ENCODE results near the gene TTC13.

TTC13 gene

DNA sequence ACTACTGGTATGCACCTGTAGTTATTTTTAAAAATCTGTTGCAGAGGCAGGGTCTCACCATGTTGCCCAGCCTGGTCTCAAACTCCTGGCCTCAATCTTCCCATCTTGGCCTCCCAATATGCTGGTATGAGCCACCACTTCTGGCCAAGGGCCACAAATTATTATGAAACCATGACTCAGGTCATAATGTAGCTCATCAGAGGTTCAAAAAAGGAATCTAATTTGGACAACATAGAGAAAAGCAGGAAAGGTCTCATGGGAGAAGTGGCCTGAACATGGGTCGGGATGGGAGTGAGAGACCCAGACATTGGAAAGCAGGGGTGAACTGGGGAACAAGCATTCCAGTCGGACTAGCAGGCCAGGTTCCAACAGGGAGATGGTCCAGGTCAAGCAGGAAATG is 65.2 kb downstream of the TTC13 start:
- Histone ChIP-seq H3K4me3 (ENCODE audit: insufficient read depth, low read depth, low read length) (no peak overlapping the region), H3K36me3 (ENCODE audit: control insufficient read depth, insufficient read depth, low read length) (no peaks in the 10 kb centered on the region), H3K27me3 (ENCODE audit: control insufficient read depth, insufficient read depth, low read length, poor library complexity, severe bottlenecking) (no peaks in the 10 kb centered on the region), H3K27ac (ENCODE audit: insufficient read depth, low read depth, low read length, poor library complexity, severe bottlenecking) (no peak overlapping the region), H3K9me3 (ENCODE audit: control insufficient read depth, low read length) (no peaks in the 10 kb centered on the region), H3K4me1 (ENCODE audit: control insufficient read depth, insufficient read depth, low read length) (no peaks in the 10 kb centered on the region)
- 90 to 93% methylated on average over 2 of the region's 2 CpGs for WGBS, 2 experiments

- no peaks in the 10 kb centered on the region for H3K36me3 ChIP-seq (ENCODE audit: control insufficient read depth, insufficient read depth, low read length)
- no peaks in the 10 kb centered on the region for H3K4me1 ChIP-seq (ENCODE audit: control insufficient read depth, insufficient read depth, low read length)
- H3K27me3 ChIP-seq (ENCODE audit: control insufficient read depth, insufficient read depth, low read length, poor library complexity, severe bottlenecking) = no peaks in the 10 kb centered on the region
- H3K27ac ChIP-seq (ENCODE audit: insufficient read depth, low read depth, low read length, poor library complexity, severe bottlenecking) = no peak overlapping the region
- H3K9me3 ChIP-seq (ENCODE audit: control insufficient read depth, low read length) = no peaks in the 10 kb centered on the region
- no peak overlapping the region for H3K4me3 ChIP-seq (ENCODE audit: insufficient read depth, low read depth, low read length)
These were observed 67.9 kb downstream of the TTC13 start for GRCh38 chr1:230910755-230911117.

GRCh38 chr1:230909974-230910754 is 68.5 kb downstream of the TTC13 start:
- Histone ChIP-seq H3K27me3 (ENCODE audit: control insufficient read depth, insufficient read depth, low read length, poor library complexity, severe bottlenecking) (no peaks in the 10 kb centered on the region), H3K4me1 (ENCODE audit: control insufficient read depth, insufficient read depth, low read length) (no peaks in the 10 kb centered on the region), H3K36me3 (ENCODE audit: control insufficient read depth, insufficient read depth, low read length) (no peaks in the 10 kb centered on the region), H3K27ac (ENCODE audit: insufficient read depth, low read depth, low read length, poor library complexity, severe bottlenecking) (no peak overlapping the region), H3K9me3 (ENCODE audit: control insufficient read depth, low read length) (no peaks in the 10 kb centered on the region), H3K4me3 (ENCODE audit: insufficient read depth, low read depth, low read length) (no peak overlapping the region)
- WGBS, 2 experiments = 94 to 95% methylated on average over 13 of the region's 13 CpGs

DNA sequence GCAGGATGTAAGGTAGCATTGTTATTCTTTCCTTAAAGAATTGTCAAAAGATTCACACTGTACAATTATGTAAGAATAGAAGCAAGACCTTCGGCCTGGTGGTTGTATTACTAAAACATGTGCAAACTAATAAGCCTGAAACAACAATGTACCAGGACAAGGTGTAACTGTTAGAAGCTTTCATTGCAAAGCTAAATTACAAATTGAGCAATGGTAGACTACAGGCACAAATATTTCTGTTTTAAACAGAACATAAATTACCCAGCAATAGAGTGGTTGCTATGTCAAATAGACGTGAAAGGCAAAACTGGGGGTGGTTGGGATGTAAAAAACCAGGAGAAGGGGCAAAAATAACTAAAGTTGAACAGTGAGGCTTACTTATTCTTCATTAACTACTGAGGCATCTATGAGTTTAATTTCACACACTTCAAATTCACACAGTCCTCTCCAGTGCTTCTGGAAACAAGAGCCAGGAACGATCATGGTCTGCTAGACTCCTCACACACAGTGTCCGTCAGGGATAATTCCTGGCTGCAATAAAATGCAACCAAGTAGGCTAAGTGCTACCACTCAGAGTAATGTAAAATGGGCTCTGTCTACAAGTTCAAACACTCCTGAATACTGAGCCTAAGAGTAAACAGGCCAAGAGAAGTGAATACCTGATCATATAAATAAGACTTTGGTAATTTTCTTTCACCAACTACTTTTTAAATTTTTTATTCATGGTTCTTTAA is 71.0 kb downstream of the TTC13 start:
- no peaks in the 10 kb centered on the region for H3K4me1 ChIP-seq (ENCODE audit: control insufficient read depth, insufficient read depth, low read length)
- H3K9me3 ChIP-seq (ENCODE audit: control insufficient read depth, low read length) = no peaks in the 10 kb centered on the region
- H3K36me3 ChIP-seq (ENCODE audit: control insufficient read depth, insufficient read depth, low read length) = no peaks in the 10 kb centered on the region
- H3K27me3 ChIP-seq (ENCODE audit: control insufficient read depth, insufficient read depth, low read length, poor library complexity, severe bottlenecking) = no peaks in the 10 kb centered on the region
- WGBS, 2 experiments = 93 to 96% methylated on average over 4 of the region's 4 CpGs
- no peak overlapping the region for H3K27ac ChIP-seq (ENCODE audit: insufficient read depth, low read depth, low read length, poor library complexity, severe bottlenecking)
- H3K4me3 ChIP-seq (ENCODE audit: insufficient read depth, low read depth, low read length) = no peak overlapping the region

GRCh38 chr1:230906226-230906625 is 72.4 kb downstream of the TTC13 start:
- WGBS, 2 experiments = 96 to 100% methylated on average over 2 of the region's 2 CpGs
- Histone ChIP-seq H3K27ac (ENCODE audit: insufficient read depth, low read depth, low read length, poor library complexity, severe bottlenecking) (no peak overlapping the region), H3K36me3 (ENCODE audit: control insufficient read depth, insufficient read depth, low read length) (no peaks in the 10 kb centered on the region)

DNA sequence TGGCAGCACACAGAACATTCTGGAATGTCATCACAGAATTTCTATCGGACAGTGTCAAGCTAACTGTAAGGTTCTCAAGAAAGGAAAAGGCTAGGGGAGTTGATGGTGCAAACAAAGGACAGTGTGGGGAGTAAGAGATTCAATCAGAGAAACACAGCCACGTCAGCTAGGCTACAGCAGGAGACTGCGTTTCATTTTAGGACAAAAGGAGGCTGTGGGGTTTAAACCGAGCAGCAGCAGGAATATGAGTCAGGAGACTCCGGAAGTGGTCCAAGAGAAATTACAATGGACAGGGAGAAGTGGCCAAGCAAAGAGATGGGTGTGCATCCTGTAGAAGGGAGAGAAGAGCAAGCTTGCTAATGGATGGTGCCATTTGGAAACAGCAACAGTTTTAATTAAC is 72.9 kb downstream of the TTC13 start:
- Histone ChIP-seq H3K9me3 (ENCODE audit: control insufficient read depth, low read length) (no peaks in the 10 kb centered on the region), H3K27me3 (ENCODE audit: control insufficient read depth, insufficient read depth, low read length, poor library complexity, severe bottlenecking) (no peaks in the 10 kb centered on the region), H3K27ac (ENCODE audit: insufficient read depth, low read depth, low read length, poor library complexity, severe bottlenecking) (no peak overlapping the region), H3K4me1 (ENCODE audit: control insufficient read depth, insufficient read depth, low read length) (no peaks in the 10 kb centered on the region), H3K4me3 (ENCODE audit: insufficient read depth, low read depth, low read length) (no peak overlapping the region), H3K36me3 (ENCODE audit: control insufficient read depth, insufficient read depth, low read length) (no peaks in the 10 kb centered on the region)
- 94% methylated on average over 5 of the region's 5 CpGs for WGBS, 2 experiments

More at GRCh38 chr1:230906226-230906625, 72.4 kb downstream of the TTC13 start:
- Histone ChIP-seq H3K9me3 (ENCODE audit: control insufficient read depth, low read length) (no peaks in the 10 kb centered on the region), H3K4me3 (ENCODE audit: insufficient read depth, low read depth, low read length) (no peak overlapping the region), H3K4me1 (ENCODE audit: control insufficient read depth, insufficient read depth, low read length) (no peaks in the 10 kb centered on the region), H3K27me3 (ENCODE audit: control insufficient read depth, insufficient read depth, low read length, poor library complexity, severe bottlenecking) (no peaks in the 10 kb centered on the region)

GRCh38 chr1:230902349-230902923 is 76.2 kb downstream of the TTC13 start:
- Histone ChIP-seq H3K9me3 (ENCODE audit: control insufficient read depth, low read length) (no peaks in the 10 kb centered on the region), H3K36me3 (ENCODE audit: control insufficient read depth, insufficient read depth, low read length) (no peaks in the 10 kb centered on the region), H3K4me3 (ENCODE audit: insufficient read depth, low read depth, low read length) (no peak overlapping the region), H3K27ac (ENCODE audit: insufficient read depth, low read depth, low read length, poor library complexity, severe bottlenecking) (no peak overlapping the region), H3K4me1 (ENCODE audit: control insufficient read depth, insufficient read depth, low read length) (no peaks in the 10 kb centered on the region), H3K27me3 (ENCODE audit: control insufficient read depth, insufficient read depth, low read length, poor library complexity, severe bottlenecking) (no peaks in the 10 kb centered on the region)
- WGBS, 2 experiments = 93% methylated on average over 22 of the region's 22 CpGs

DNA sequence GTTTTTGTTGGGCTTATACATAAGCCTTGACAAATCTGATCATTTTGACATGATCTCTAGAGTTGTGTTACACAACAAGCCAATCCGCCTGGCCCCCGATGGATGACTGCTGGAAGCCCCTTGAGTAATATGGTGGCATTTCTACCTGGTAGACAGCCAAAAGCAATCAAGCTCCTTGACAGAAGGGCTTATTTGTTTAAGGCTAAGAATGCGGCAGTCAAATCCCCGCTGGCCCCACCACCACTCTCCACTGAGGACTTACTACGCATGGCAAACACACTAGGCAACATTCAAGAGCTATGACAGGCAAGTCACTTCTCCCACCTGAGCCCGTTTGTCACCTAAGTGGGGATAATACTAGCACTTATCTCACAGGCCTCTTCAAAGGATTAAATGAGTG is 77.0 kb downstream of the TTC13 start:
- 96% methylated on average over 6 of the region's 6 CpGs for WGBS, 2 experiments
- Histone ChIP-seq H3K27ac (ENCODE audit: insufficient read depth, low read depth, low read length, poor library complexity, severe bottlenecking) (no peak overlapping the region), H3K4me1 (ENCODE audit: control insufficient read depth, insufficient read depth, low read length) (no peaks in the 10 kb centered on the region), H3K27me3 (ENCODE audit: control insufficient read depth, insufficient read depth, low read length, poor library complexity, severe bottlenecking) (no peaks in the 10 kb centered on the region), H3K4me3 (ENCODE audit: insufficient read depth, low read depth, low read length) (no peak overlapping the region), H3K36me3 (ENCODE audit: control insufficient read depth, insufficient read depth, low read length) (no peaks in the 10 kb centered on the region), H3K9me3 (ENCODE audit: control insufficient read depth, low read length) (no peaks in the 10 kb centered on the region)

DNA sequence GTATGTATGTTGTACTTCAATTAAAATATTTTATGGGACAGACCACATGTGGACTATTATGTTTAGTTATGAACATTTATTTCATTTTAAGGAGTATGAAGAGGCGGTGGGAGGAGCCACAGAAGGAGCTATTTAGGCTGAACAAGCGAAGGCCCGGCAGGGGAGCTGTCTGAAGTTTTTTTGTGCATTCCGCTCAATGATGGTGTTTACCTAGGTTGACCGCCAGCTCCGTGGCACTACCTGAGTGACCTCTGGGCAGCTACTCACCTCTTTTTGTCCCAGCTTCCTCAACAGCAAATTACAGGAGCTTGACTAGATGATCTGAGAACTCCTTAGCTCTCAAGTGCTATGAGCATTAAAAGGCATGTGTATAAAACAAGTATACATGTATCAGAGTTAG is 77.7 kb downstream of the TTC13 start:
- Histone ChIP-seq H3K27ac (ENCODE audit: insufficient read depth, low read depth, low read length, poor library complexity, severe bottlenecking) (no peak overlapping the region), H3K36me3 (ENCODE audit: control insufficient read depth, insufficient read depth, low read length) (no peaks in the 10 kb centered on the region), H3K9me3 (ENCODE audit: control insufficient read depth, low read length) (no peaks in the 10 kb centered on the region), H3K4me1 (ENCODE audit: control insufficient read depth, insufficient read depth, low read length) (no peaks in the 10 kb centered on the region), H3K4me3 (ENCODE audit: insufficient read depth, low read depth, low read length) (no peak overlapping the region), H3K27me3 (ENCODE audit: control insufficient read depth, insufficient read depth, low read length, poor library complexity, severe bottlenecking) (no peaks in the 10 kb centered on the region)
- WGBS, 2 experiments = 89 to 92% methylated on average over 6 of the region's 6 CpGs

DNA sequence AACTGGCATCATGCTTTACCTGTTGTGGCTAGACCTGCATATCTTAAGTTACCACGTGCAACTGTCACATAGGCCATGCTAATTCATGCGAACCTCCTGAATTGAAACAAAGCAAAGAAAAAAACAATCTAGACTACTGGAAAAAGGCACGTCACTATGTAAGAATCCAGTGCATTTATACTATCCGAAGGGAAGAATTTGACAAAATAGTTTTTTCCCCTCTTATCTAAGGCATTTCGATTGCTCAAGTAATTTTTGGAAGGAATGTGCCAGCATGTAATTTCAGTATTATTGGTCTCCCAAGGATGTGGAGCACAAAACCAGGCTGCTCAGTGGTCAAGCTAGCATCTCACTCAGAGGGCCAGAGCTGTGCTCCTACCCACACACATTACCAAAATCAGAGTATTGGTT is 78.8 kb downstream of the TTC13 start:
- Histone ChIP-seq H3K4me1 (ENCODE audit: control insufficient read depth, insufficient read depth, low read length) (no peaks in the 10 kb centered on the region), H3K27ac (ENCODE audit: insufficient read depth, low read depth, low read length, poor library complexity, severe bottlenecking) (no peak overlapping the region), H3K27me3 (ENCODE audit: control insufficient read depth, insufficient read depth, low read length, poor library complexity, severe bottlenecking) (no peaks in the 10 kb centered on the region), H3K9me3 (ENCODE audit: control insufficient read depth, low read length) (no peaks in the 10 kb centered on the region), H3K36me3 (ENCODE audit: control insufficient read depth, insufficient read depth, low read length) (no peaks in the 10 kb centered on the region), H3K4me3 (ENCODE audit: insufficient read depth, low read depth, low read length) (no peak overlapping the region)
- 90 to 94% methylated on average over 5 of the region's 5 CpGs for WGBS, 2 experiments
